Neutrophil (primary cell): ENCODE results near the gene ATP2C2.

Experiments used
- H3K27ac ChIP-seq: fragments of 200-600 bp; sonication (generic); 2 replicates; pipeline ENCODE4 v1.5.1; 2016; ENCODE audit warnings: mild to moderate bottlenecking, moderate library complexity
- H3K27me3 ChIP-seq: fragments of 200-600 bp; sonication (generic); 2 replicates; pipeline ENCODE4 v1.6.0; 2016; ENCODE audit warnings: mild to moderate bottlenecking
- H3K36me3 ChIP-seq: fragments of 200-600 bp; sonication (generic); 2 replicates; pipeline ENCODE4 v1.5.1; 2017
- H3K4me1 ChIP-seq, 2 experiments: fragments of 200-600 bp in 1 of 2; sonication (generic) in 1 of 2; 1 replicate in 1 of 2; 2 replicates in 1 of 2; pipeline versions ENCODE4 v1.5.1 to v1.6.1; 2013 to 2016; ENCODE audit warnings: low read depth in 1 of 2, low read length in 1 of 2, mild to moderate bottlenecking in 1 of 2, moderate library complexity in 1 of 2; ENCODE audit not compliant: control insufficient read depth in 1 of 2, insufficient read depth in 1 of 2
- H3K4me3 ChIP-seq, 2 experiments: fragments of 200-600 bp in 1 of 2; sonication (generic) in 1 of 2; 1 replicate in 1 of 2; 2 replicates in 1 of 2; pipeline ENCODE4 v1.5.1; 2013 to 2016; ENCODE audit warnings: low read depth in 1 of 2, low read length in 1 of 2, mild to moderate bottlenecking in 1 of 2, moderate library complexity in 1 of 2
- H3K9me3 ChIP-seq: fragments of 200-600 bp; sonication (generic); 2 replicates; pipeline ENCODE4 v1.5.1; 2016
- TF ChIP-seq, protein P1 (sequence below): fragments of 200-600 bp; sonication (generic); IDR thresholded peaks from 2 replicates; pipeline ENCODE4 v1.5.1; 2016; ENCODE audit warnings: antibody characterized with exemption

ATP2C2 gene

GRCh38 chr16:84501077-84501735, 132.9 kb downstream of the ATP2C2 start:
- H3K4me1 ChIP-seq, result peaks cover 20 to 24% of the 10 kb centered on the region in 2 experiments
- H3K27me3 ChIP-seq, result no peaks in the 10 kb centered on the region
- TF ChIP-seq, protein P1, sequence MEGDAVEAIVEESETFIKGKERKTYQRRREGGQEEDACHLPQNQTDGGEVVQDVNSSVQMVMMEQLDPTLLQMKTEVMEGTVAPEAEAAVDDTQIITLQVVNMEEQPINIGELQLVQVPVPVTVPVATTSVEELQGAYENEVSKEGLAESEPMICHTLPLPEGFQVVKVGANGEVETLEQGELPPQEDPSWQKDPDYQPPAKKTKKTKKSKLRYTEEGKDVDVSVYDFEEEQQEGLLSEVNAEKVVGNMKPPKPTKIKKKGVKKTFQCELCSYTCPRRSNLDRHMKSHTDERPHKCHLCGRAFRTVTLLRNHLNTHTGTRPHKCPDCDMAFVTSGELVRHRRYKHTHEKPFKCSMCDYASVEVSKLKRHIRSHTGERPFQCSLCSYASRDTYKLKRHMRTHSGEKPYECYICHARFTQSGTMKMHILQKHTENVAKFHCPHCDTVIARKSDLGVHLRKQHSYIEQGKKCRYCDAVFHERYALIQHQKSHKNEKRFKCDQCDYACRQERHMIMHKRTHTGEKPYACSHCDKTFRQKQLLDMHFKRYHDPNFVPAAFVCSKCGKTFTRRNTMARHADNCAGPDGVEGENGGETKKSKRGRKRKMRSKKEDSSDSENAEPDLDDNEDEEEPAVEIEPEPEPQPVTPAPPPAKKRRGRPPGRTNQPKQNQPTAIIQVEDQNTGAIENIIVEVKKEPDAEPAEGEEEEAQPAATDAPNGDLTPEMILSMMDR, result no peak
- no peak overlapping the region for H3K27ac ChIP-seq
- no peak overlapping the region for H3K4me3 ChIP-seq
- peaks cover 13% of the 10 kb centered on the region for H3K36me3 ChIP-seq
- no peaks in the 10 kb centered on the region for H3K9me3 ChIP-seq

DNA sequence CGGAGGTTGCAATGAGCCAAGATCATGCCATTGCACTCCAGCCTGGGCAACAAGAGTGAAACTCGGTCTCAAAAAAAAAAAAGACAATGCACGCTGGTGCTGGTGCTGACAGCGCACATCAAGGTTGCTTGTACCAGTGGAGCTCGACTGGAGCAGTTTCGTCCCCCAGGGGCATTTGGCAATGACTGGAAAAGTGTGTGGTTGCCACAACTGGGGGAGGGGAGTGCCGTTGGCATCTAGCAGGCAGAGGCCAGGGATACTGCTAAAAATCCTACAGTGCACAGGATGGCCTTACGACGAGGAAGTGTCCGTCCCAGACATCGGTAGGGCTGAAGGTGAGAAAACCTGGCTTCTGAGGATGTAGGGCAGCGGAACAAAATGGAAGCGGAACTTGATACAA, 133.7 kb downstream of the ATP2C2 start:
- no peak overlapping the region for H3K4me3 ChIP-seq
- H3K36me3 ChIP-seq, result peaks cover 9% of the 10 kb centered on the region
- H3K27me3 ChIP-seq, result no peaks in the 10 kb centered on the region
- H3K4me1 ChIP-seq, result peaks cover 28% of the 10 kb centered on the region in 2 experiments
- no peaks in the 10 kb centered on the region for H3K9me3 ChIP-seq
- TF ChIP-seq, protein P1, result no peak
- H3K27ac ChIP-seq, result no peak overlapping the region

GRCh38 chr16:84502581-84502980, 134.2 kb downstream of the ATP2C2 start:
- TF ChIP-seq, protein P1, result no peak
- Histone ChIP-seq H3K27me3 (no peaks in the 10 kb centered on the region), H3K27ac (no peak overlapping the region), H3K4me3 (no peak overlapping the region), H3K9me3 (no peaks in the 10 kb centered on the region), H3K4me1 (peaks cover 28 to 33% of the 10 kb centered on the region in 2 experiments), H3K36me3 (peaks cover 4% of the 10 kb centered on the region)

GRCh38 chr16:84503751-84504395, 135.5 kb downstream of the ATP2C2 start:
- TF ChIP-seq, protein P1, result no peak
- no peaks in the 10 kb centered on the region for H3K9me3 ChIP-seq
- no peaks in the 10 kb centered on the region for H3K36me3 ChIP-seq
- H3K27me3 ChIP-seq, result no peaks in the 10 kb centered on the region
- H3K4me3 ChIP-seq, result peak overlapping the region; percentile 83 to 84
- H3K4me1 ChIP-seq, result peaks cover 28 to 37% of the 10 kb centered on the region in 2 experiments
- H3K27ac ChIP-seq, result peak overlapping the region; percentile 52

DNA sequence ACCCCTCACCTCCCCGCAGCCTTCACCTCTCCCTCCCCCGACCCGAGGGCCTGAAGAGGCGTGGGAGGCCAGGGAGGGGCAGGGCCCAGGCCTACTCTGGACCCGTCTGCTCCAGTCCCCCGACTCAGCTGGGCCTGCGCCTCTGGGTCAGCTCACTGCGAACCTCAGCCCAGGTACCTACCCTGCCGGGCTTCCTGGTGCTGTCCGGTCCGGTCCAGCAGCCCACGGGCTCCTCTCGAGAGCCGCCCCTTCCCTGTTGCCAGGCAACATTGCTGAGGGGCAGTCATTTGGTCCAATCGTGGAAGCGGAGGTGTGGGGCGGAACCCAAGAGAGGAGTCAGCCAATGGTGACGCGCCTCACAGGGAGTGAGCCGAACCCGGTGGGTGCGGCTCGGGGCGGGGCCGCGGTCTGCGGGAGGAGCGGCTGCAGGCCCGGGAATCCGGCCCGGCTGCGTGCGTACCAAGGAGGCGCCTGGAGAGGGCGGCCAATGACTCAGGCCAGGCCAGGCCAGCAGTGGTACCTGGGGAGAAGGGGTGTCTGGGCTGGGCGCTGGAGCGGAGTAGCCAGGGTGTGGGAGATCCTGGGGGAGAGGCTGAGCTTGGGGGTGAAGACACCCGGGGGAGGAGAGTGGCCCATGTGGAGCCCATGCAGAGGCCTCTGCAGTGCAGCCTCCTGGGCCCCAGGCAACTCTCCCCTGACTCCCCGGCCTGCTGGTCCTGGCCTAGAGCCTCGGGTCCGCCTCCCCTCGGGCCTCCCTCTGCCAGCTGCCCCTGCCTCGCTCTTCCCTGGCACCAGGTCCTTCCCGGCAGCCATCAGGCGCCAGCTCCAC, 136.3 kb downstream of the ATP2C2 start, which contains the start of gene MEAK7:
Gene MEAK7, minus strand, starts transcription at position 240 of the 829 bp plus-strand sequence. CDS start 6,573 bp downstream, outside the sequence.
- H3K27ac ChIP-seq, result peak within 1 kb of the TSS; percentile 52
- TF ChIP-seq, protein P1, result peak; percentile 58

More for the DNA sequence above, 136.3 kb downstream of the ATP2C2 start, which contains the start of gene MEAK7:
- H3K27me3 ChIP-seq, result no peaks in the 10 kb centered on the region
- peaks cover 28 to 37% of the 10 kb centered on the region in 2 experiments for H3K4me1 ChIP-seq
- no peaks in the 10 kb centered on the region for H3K9me3 ChIP-seq
- H3K36me3 ChIP-seq, result no peaks in the 10 kb centered on the region
- peak within 1 kb of the TSS; percentile 83 to 84 for H3K4me3 ChIP-seq
